ENCODE data around the gene NOL9. TPM values are rescaled to one million over a fixed set of nuclear protein-coding genes. Genes with fewer than 3 reads are reported as not detected.

Gene NOL9
- total RNA-seq, 2 donors from 2014 or later: 15.4 to 15.6 TPM

DNA sequence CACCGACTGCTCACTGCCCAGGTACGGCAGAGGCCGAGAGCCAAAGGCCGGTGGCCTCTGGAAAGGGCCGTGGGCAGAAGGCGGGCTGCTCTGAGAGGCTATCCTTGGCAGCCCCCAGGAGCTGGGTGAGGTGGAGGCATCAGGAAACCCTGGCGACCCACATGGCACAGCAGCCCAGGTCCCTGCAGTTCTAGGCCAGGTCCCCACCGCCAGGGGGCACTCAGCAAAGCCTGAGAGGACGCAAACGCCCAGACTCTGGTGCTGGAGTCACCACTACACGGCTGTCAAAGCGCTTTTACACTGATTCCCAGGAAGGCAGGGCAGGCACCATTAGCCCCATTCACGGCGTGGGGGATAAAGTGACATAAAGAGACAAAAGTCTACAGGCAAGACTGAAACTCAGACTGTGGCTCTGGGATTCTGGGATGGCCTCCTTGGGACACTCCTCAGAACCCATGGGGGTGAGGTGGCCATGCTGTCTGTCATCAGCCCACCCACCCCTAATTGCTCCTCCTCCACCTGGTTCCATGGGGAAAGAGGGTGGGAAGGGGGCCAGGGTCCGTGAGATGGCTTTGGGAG, 67.8 kb downstream of the NOL9 start:
- H3K9me3 ChIP-seq: no peaks in the 10 kb centered on the region
- peak overlapping the region in 1 of 2 donors; percentile 60 for H3K4me3 ChIP-seq
- peaks cover 0 to 50% of the 10 kb centered on the region in 2 donors for H3K4me1 ChIP-seq
- peak; percentile 88 for DNase-seq (ENCODE audit: low spot score)
- H3K27me3 ChIP-seq: no peaks in the 10 kb centered on the region
- TF ChIP-seq, protein P1, sequence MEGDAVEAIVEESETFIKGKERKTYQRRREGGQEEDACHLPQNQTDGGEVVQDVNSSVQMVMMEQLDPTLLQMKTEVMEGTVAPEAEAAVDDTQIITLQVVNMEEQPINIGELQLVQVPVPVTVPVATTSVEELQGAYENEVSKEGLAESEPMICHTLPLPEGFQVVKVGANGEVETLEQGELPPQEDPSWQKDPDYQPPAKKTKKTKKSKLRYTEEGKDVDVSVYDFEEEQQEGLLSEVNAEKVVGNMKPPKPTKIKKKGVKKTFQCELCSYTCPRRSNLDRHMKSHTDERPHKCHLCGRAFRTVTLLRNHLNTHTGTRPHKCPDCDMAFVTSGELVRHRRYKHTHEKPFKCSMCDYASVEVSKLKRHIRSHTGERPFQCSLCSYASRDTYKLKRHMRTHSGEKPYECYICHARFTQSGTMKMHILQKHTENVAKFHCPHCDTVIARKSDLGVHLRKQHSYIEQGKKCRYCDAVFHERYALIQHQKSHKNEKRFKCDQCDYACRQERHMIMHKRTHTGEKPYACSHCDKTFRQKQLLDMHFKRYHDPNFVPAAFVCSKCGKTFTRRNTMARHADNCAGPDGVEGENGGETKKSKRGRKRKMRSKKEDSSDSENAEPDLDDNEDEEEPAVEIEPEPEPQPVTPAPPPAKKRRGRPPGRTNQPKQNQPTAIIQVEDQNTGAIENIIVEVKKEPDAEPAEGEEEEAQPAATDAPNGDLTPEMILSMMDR (IDR thresholded peaks at IDR 0.05): peak; percentile 68 to 92
- no peaks in the 10 kb centered on the region for H3K36me3 ChIP-seq
- no peak overlapping the region for H3K27ac ChIP-seq

DNA sequence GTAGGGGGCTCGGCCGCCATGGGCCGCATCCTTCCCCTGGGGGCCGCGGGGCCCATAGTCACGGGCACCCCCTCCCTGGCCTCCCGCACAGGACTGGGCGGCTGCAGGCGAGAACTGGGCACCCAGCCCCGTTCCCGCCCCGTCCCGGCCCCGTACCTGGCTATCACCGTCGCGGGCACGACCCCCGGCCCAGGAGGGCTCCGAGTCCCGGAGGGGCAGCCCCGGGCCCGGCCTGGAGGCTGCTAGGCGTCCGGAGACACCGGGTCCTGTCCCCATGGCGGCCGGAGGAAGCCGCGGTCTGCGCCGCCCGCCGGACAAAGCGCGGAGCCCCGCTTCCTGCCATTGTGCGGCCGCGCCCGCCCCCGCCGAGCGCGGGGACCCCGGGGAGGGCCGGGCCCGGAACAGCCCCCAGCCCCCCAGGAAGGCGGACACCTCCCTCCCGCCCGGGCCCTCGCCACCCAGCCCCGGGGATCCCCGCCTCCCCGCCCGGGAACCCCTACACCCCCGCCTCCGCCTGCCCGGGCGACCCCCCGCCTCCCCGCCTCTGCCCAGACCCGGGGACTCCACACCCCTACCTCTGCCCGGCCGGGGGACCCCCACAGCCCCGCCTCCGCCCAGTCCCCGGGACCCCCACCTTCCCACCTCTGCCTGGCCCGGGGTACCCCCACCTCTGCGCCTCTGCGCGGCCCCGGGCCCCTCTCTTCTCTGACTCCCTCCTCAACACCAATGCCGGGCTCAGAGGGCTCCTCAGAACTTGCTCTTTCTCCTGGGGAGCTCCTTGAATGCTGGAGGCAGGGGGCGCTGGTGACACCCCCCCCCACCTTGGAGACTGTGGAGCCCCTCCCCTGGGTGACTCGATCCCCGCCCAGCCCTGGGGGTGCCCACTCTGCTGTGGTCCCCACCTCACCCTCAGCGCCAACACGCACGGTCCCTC, 68.9 kb downstream of the NOL9 start:
- Histone ChIP-seq H3K4me1 (peaks cover 0 to 39% of the 10 kb centered on the region in 2 donors), H3K36me3 (no peaks in the 10 kb centered on the region), H3K4me3 (peak overlapping the region; percentile 39 to 60), H3K27me3 (no peaks in the 10 kb centered on the region), H3K9me3 (no peaks in the 10 kb centered on the region), H3K27ac (peak overlapping the region; percentile 52 to 55)
- TF ChIP-seq, protein P1 (IDR thresholded peaks at IDR 0.05): no peak
- no peak for DNase-seq (ENCODE audit: low spot score)

DNA sequence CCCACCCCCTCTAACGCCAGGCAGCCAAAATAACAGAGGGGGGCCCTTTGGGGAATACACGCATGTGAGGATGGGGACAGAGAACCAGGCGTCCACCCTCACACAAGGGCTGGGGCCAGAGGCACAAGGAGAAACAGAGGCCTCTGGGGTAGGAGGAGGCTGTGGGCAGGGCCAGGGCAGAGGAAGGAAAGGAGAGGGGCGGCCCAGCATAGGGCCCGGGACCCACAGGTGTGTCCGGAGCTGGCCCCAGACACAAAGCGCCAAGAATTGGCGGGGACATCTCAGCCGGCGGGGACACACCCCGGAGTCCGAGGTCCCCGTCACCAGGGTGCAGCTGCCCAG, 69.5 kb downstream of the NOL9 start:
- Histone ChIP-seq H3K27me3 (no peaks in the 10 kb centered on the region), H3K36me3 (no peaks in the 10 kb centered on the region), H3K4me3 (peak overlapping the region; percentile 39 to 60), H3K4me1 (peaks cover 0 to 33% of the 10 kb centered on the region in 2 donors), H3K27ac (peak overlapping the region; percentile 52 to 55), H3K9me3 (no peaks in the 10 kb centered on the region)
- TF ChIP-seq, protein P1 (IDR thresholded peaks at IDR 0.05): no peak
- DNase-seq (ENCODE audit: low spot score): no peak

DNA sequence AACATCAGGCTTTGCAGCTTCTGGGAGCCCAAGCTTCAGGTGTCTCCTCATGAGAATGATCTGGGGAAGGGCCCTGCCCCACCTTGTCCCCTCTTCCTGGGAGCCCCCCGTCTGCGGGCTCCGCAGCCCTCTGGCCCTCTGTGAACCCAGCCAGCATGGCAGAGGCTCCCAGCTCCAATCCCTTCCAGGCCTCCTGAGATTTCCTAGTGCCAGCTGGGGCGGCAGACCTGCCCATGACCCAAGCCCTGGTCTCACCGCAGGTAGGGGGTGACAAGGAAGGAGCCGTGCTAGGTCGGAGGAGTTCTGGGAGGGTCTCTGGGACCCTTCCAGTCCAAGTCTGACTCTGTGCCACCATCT, 70.6 kb downstream of the NOL9 start:
- Histone ChIP-seq H3K36me3 (no peaks in the 10 kb centered on the region), H3K4me3 (no peak overlapping the region), H3K9me3 (no peaks in the 10 kb centered on the region), H3K4me1 (peaks cover 0 to 22% of the 10 kb centered on the region in 2 donors), H3K27ac (no peak overlapping the region), H3K27me3 (no peaks in the 10 kb centered on the region)
- no peak for DNase-seq (ENCODE audit: low spot score)
- TF ChIP-seq, protein P1 (IDR thresholded peaks at IDR 0.05): no peak

DNA sequence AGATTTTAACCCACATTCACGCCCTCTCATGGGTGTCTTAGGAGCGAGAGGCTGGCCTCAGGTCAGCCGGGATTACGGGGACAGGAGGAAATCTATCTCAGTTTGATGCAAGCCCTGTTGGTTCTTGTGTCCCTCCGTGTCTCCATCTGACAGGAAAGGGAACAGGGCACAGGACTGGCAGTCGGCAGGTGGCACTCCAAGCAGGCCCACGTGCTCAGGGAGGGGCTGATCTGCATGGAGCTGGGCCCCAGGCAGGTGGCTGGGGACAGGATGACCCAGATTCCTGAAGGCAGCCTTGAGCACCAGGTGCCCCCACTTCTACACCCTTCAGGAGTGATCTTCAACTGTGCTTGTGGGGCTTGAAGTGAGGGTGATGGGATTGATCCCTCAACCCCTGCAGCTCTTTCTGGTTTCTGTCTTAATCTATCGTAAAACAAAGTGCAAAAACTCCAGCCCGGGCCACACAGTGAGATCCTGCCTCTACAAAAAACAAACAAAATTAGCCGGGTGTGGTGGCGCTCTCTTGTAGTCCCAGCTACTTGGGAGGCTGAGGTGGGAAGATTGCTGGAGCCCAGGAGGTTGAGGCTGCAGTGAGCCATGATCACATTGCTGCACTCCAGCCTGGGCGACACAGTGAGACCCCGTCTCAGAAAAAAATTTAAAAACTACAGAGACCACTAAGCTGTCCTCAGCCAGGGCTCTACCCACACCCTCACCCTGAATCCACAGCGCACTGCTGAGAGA, 71.1 kb downstream of the NOL9 start:
- no peak overlapping the region for H3K27ac ChIP-seq
- no peaks in the 10 kb centered on the region for H3K36me3 ChIP-seq
- H3K4me3 ChIP-seq: no peak overlapping the region
- no peak for DNase-seq (ENCODE audit: low spot score)
- peaks cover 0 to 21% of the 10 kb centered on the region in 2 donors for H3K4me1 ChIP-seq
- H3K9me3 ChIP-seq: no peaks in the 10 kb centered on the region
- H3K27me3 ChIP-seq: no peaks in the 10 kb centered on the region
- TF ChIP-seq, protein P1 (IDR thresholded peaks at IDR 0.05): no peak

Data from right atrium auricular region (tissue), 2 donors.